Brain microvascular endothelial cell (primary cell): ENCODE results near the gene DOCK1.

ENCODE experiments used
- DNase-seq: peaks from one replicate; pipeline ENCODE4 v3.0.0-alpha.2; 2020
- H3K27ac ChIP-seq: fragments of 250-450 bp; sonication (Bioruptor Pico); 2 replicates; pipeline ENCODE4 v1.5.1; 2020; ENCODE audit warnings: mild to moderate bottlenecking, moderate library complexity
- H3K27me3 ChIP-seq: fragments of 250-450 bp; sonication (Bioruptor Pico); replicated peaks from 2 replicates; pipeline ENCODE4 v1.5.1; 2020; ENCODE audit warnings: mild to moderate bottlenecking
- H3K36me3 ChIP-seq: fragments of 250-450 bp; sonication (Bioruptor Pico); replicated peaks from 2 replicates; pipeline ENCODE4 v1.5.1; 2020; ENCODE audit warnings: mild to moderate bottlenecking
- H3K4me3 ChIP-seq: 2 replicates; pipeline ENCODE4 v1.5.1; 2011; ENCODE audit warnings: low read depth, mild to moderate bottlenecking, control low read depth, low read length, moderate library complexity
- CTCF ChIP-seq: IDR thresholded peaks from 2 replicates; pipeline ENCODE4 v1.5.1; 2011; ENCODE audit warnings: low read depth, mild to moderate bottlenecking, moderate library complexity, low read length, control low read depth, inconsistent platforms; ENCODE audit errors: missing control alignments
- in situ Hi-C: cut with HindIII; loops from 2 replicates; pipeline ENCODE4 v1.10.0; 2017; ENCODE audit warnings: low sequenced_read_pairs, low pct_ligation_motif_present

Gene DOCK1

GRCh38 chr10:127337801-127338200, 432.6 kb downstream of the DOCK1 start:
- no peak for DNase-seq
- Histone ChIP-seq H3K4me3 (no peak overlapping the region), H3K36me3 (no peaks in the 10 kb centered on the region), H3K27me3 (no peaks in the 10 kb centered on the region), H3K27ac (no peak overlapping the region)
- in situ Hi-C loops: no loop called here
- TF ChIP-seq CTCF: no peak

- TF ChIP-seq CTCF: no peak
- no peak for DNase-seq
- Histone ChIP-seq H3K36me3 (no peaks in the 10 kb centered on the region), H3K27me3 (no peaks in the 10 kb centered on the region), H3K27ac (no peak overlapping the region), H3K4me3 (no peak overlapping the region)
- in situ Hi-C loops: no loop called here
Observed at GRCh38 chr10:127338399-127339110, 433.3 kb downstream of the DOCK1 start.

- no peak for TF ChIP-seq CTCF
- Histone ChIP-seq H3K27ac (no peak overlapping the region), H3K36me3 (peaks cover 9% of the 10 kb centered on the region), H3K27me3 (no peaks in the 10 kb centered on the region), H3K4me3 (no peak overlapping the region)
- in situ Hi-C loops: no loop called here
- no peak for DNase-seq
Observed at GRCh38 chr10:127343821-127344220, 438.6 kb downstream of the DOCK1 start.

GRCh38 chr10:127344346-127344745, 439.1 kb downstream of the DOCK1 start:
- Histone ChIP-seq H3K27ac (no peak overlapping the region), H3K36me3 (peaks cover 9% of the 10 kb centered on the region), H3K4me3 (no peak overlapping the region), H3K27me3 (no peaks in the 10 kb centered on the region)
- TF ChIP-seq CTCF: no peak
- DNase-seq: no peak
- in situ Hi-C loops: no loop called here

GRCh38 chr10:127345231-127345965, 440.2 kb downstream of the DOCK1 start:
- Histone ChIP-seq H3K27me3 (no peaks in the 10 kb centered on the region), H3K36me3 (peaks cover 9% of the 10 kb centered on the region), H3K4me3 (no peak overlapping the region), H3K27ac (no peak overlapping the region)
- no peak for DNase-seq
- no peak for TF ChIP-seq CTCF
- in situ Hi-C loops: no loop called here

- peaks cover 9% of the 10 kb centered on the region for H3K36me3 ChIP-seq
- in situ Hi-C loops: no loop called here
- no peaks in the 10 kb centered on the region for H3K27me3 ChIP-seq
- no peak for TF ChIP-seq CTCF
- no peak for DNase-seq
- no peak overlapping the region for H3K27ac ChIP-seq
- H3K4me3 ChIP-seq: no peak overlapping the region
Observed at GRCh38 chr10:127346604-127347003, 441.4 kb downstream of the DOCK1 start.
